ENCODE measurements around the gene C18orf32. TPM values are rescaled to one million over a fixed set of nuclear protein-coding genes. Genes with fewer than 3 reads are reported as not detected.

C18orf32 gene
- total and polyA plus RNA-seq, 10 of the 15 experiments (the other 5 are each of a cell fraction or from before 2014, with no cell fraction given), result 11.5 to 67.0 (median 32.9) TPM

DNA sequence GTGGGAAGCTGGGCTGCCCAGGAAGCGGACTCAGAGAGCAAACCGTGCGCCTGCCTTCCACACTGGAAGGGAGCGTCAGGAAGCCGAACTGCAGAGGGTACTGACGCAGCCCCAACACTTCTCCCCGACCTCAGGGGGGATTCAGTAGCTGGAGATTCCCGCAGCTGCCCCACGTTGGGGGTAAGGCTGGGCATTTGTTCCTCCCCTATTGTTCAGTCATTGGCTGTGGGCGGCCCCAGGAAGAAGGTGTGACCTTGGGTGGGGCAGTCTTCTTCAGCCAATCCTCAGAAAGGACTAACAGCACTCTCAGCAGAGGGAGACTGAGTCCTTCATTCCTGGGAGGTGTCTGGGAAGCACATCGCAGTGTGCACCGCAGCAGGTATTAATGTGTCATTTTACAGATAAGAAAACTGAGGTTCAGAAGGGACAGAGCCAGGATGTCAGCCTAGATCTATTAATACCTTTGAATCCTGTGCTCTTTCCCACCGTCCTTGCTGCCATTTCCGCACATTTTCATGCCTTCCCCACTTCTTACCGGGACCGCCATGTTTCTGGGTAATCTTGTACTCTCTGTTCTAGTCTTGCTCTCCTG is 12.1 kb upstream of the C18orf32 start:
- ChIA-PET CTCF (interaction anchor here (1.4 kb wide), 1 partner anchor 12 kb away, joined by 5 read pairs; no protein-coding TSS in a partner anchor), RAD21 (ENCODE audit: unreplicated experiment) (no interaction called here), POLR2A (interaction anchor here (0.6 kb wide), 1 partner anchor 31 kb away, joined by 3 read pairs; no protein-coding TSS in a partner anchor), SMC1A (ENCODE audit: uncharacterized antibody, unreplicated experiment) (no interaction called here)
- intact Hi-C loops (cut with micrococcal nuclease; ENCODE audit: unreplicated experiment) (no loop called here), in situ Hi-C loops (cut with MboI) (loop anchor here (10.0 to 25.0 kb wide), 2 partner anchors 766 to 1538 kb away; partner anchors contain the start of genes CFAP53 and SMAD4)
- Histone ChIP-seq H3K4me1 (ENCODE audit: control insufficient read depth, insufficient read depth, low read length) (no peaks in the 10 kb centered on the region), H2AFZ (ENCODE audit: control insufficient read depth, low read depth, low read length) (no peak overlapping the region), H3K4me3 (no peak overlapping the region), H3K9ac (ENCODE audit: control insufficient read depth, insufficient read depth, low read length) (no peak overlapping the region), H3K27me3 (replicated peaks in 1 of 2; ENCODE audit: control insufficient read depth in 2 of 2, insufficient read depth in 2 of 2, low read length in 1 of 2) (no peaks in the 10 kb centered on the region), H3K79me2 (ENCODE audit: control insufficient read depth, insufficient read depth, low read length) (no peaks in the 10 kb centered on the region), H3K36me3 (ENCODE audit: control insufficient read depth in 2 of 2, insufficient read depth in 2 of 2, low read length in 1 of 2) (no peaks in the 10 kb centered on the region), H3K9me3 (replicated peaks; ENCODE audit: control insufficient read depth, insufficient read depth, low read length) (no peaks in the 10 kb centered on the region), H4K20me1 (ENCODE audit: control insufficient read depth, insufficient read depth) (no peaks in the 10 kb centered on the region), H3K4me2 (ENCODE audit: control insufficient read depth, insufficient read depth) (no peak overlapping the region), H3K27ac (ENCODE audit: control insufficient read depth, insufficient read depth) (no peak overlapping the region)
- ATAC-seq, result no peak
- no peak for DNase-seq (ENCODE audit: low read depth, low spot score)
- no TSS peak for BruUV-seq (replicated peaks)
- 70% methylated on average over 16 of the region's 16 CpGs for WGBS (ENCODE audit: insufficient coverage, insufficient replicate concordance, low lambda C conversion rate, missing lambda C conversion rate)
- FAIRE-seq, result no peak
- TF ChIP-seq, protein P1, sequence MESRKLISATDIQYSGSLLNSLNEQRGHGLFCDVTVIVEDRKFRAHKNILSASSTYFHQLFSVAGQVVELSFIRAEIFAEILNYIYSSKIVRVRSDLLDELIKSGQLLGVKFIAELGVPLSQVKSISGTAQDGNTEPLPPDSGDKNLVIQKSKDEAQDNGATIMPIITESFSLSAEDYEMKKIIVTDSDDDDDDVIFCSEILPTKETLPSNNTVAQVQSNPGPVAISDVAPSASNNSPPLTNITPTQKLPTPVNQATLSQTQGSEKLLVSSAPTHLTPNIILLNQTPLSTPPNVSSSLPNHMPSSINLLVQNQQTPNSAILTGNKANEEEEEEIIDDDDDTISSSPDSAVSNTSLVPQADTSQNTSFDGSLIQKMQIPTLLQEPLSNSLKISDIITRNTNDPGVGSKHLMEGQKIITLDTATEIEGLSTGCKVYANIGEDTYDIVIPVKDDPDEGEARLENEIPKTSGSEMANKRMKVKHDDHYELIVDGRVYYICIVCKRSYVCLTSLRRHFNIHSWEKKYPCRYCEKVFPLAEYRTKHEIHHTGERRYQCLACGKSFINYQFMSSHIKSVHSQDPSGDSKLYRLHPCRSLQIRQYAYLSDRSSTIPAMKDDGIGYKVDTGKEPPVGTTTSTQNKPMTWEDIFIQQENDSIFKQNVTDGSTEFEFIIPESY (IDR thresholded peaks at IDR 0.05), result no peak
- TF ChIP-seq NR2C2 (IDR thresholded peaks at IDR 0.05; ENCODE audit: borderline replicate concordance, control insufficient read depth, insufficient read length, low read depth) (no peak), SUPT20H (IDR thresholded peaks at IDR 0.05; ENCODE audit: borderline replicate concordance, control insufficient read depth, low read depth, low read length) (no peak), IKZF2 (IDR thresholded peaks at IDR 0.05) (no peak), BMI1 (IDR thresholded peaks at IDR 0.05; ENCODE audit: borderline replicate concordance) (no peak), MEF2B (IDR thresholded peaks at IDR 0.05; ENCODE audit: partially characterized antibody, poor library complexity, severe bottlenecking) (no peak), EP300 (IDR thresholded peaks at IDR 0.05; ENCODE audit: borderline replicate concordance in 1 of 2, control insufficient read depth in 1 of 2, low read depth in 2 of 2, low read length in 2 of 2) (no peak), MYC (IDR thresholded peaks at IDR 0.05; ENCODE audit: insufficient read depth, insufficient read length, insufficient replicate concordance, low read length, severe bottlenecking) (no peak), SIN3A (IDR thresholded peaks at IDR 0.05; ENCODE audit: low read depth, low read length) (no peak), WRNIP1 (IDR thresholded peaks at IDR 0.05; ENCODE audit: borderline replicate concordance, low read depth, low read length) (no peak), MTA2 (IDR thresholded peaks at IDR 0.05; ENCODE audit: low read depth) (no peak), POU2F2 (IDR thresholded peaks at IDR 0.05; ENCODE audit: borderline replicate concordance, low read depth, low read length) (no peak), YY1 (IDR thresholded peaks at IDR 0.05; ENCODE audit: low read depth, low read length) (no peak), HDAC6 (IDR thresholded peaks at IDR 0.05; ENCODE audit: unreplicated experiment) (no peak)
- TF ChIP-seq, protein P2, sequence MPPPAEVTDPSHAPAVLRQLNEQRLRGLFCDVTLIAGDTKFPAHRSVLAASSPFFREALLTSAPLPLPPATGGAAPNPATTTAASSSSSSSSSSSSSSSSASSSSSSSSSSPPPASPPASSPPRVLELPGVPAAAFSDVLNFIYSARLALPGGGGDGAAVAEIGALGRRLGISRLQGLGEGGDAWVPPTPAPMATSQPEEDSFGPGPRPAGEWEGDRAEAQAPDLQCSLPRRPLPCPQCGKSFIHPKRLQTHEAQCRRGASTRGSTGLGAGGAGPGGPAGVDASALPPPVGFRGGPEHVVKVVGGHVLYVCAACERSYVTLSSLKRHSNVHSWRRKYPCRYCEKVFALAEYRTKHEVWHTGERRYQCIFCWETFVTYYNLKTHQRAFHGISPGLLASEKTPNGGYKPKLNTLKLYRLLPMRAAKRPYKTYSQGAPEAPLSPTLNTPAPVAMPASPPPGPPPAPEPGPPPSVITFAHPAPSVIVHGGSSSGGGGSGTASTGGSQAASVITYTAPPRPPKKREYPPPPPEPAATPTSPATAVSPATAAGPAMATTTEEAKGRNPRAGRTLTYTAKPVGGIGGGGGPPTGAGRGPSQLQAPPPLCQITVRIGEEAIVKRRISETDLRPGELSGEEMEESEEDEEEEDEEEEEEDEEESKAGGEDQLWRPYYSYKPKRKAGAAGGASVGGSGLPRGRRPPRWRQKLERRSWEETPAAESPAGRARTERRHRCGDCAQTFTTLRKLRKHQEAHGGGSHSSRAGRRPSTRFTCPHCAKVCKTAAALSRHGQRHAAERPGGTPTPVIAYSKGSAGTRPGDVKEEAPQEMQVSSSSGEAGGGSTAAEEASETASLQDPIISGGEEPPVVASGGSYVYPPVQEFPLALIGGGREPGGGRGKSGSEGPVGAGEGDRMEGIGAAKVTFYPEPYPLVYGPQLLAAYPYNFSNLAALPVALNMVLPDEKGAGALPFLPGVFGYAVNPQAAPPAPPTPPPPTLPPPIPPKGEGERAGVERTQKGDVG (CRISPR knock-in tag; IDR thresholded peaks at IDR 0.05), result no peak
- TF ChIP-seq, protein P3, sequence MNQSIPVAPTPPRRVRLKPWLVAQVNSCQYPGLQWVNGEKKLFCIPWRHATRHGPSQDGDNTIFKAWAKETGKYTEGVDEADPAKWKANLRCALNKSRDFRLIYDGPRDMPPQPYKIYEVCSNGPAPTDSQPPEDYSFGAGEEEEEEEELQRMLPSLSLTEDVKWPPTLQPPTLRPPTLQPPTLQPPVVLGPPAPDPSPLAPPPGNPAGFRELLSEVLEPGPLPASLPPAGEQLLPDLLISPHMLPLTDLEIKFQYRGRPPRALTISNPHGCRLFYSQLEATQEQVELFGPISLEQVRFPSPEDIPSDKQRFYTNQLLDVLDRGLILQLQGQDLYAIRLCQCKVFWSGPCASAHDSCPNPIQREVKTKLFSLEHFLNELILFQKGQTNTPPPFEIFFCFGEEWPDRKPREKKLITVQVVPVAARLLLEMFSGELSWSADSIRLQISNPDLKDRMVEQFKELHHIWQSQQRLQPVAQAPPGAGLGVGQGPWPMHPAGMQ (IDR thresholded peaks at IDR 0.05; ENCODE audit: borderline replicate concordance), result no peak

Measured in GM12878 (cell line).